H9 (cell line): ENCODE measurements around the gene MTO1. TPM values are rescaled to one million over a fixed set of nuclear protein-coding genes. Genes with fewer than 3 reads are reported as not detected.

Experiments
- DNase-seq: peaks from one replicate; pipeline ENCODE4 v3.0.0-alpha.2; 2017
- H2AFZ ChIP-seq: one replicate; pipeline ENCODE4 v1.6.1; 2013; ENCODE audit warnings: mild to moderate bottlenecking, low read length, control low read depth, moderate library complexity
- H2AK5ac ChIP-seq: 2 replicates; pipeline ENCODE4 v1.6.1; 2013; ENCODE audit warnings: low read length, control low read depth, mixed read lengths; ENCODE audit not compliant: insufficient read length
- H2BK120ac ChIP-seq: one replicate; pipeline ENCODE4 v1.6.1; 2013; ENCODE audit warnings: low read depth, mild to moderate bottlenecking, low read length, control low read depth, inconsistent platforms; ENCODE audit not compliant: poor library complexity, severe bottlenecking
- H2BK12ac ChIP-seq: 2 replicates; pipeline ENCODE4 v1.6.1; 2013; ENCODE audit warnings: low read length, control low read depth, mixed read lengths, low read depth; ENCODE audit not compliant: insufficient read length
- H2BK15ac ChIP-seq: 2 replicates; pipeline ENCODE4 v1.6.1; 2013; ENCODE audit warnings: low read depth, low read length, control low read depth
- H2BK20ac ChIP-seq: one replicate; pipeline ENCODE4 v1.6.1; 2013; ENCODE audit warnings: low read depth, mild to moderate bottlenecking, low read length, control low read depth, inconsistent platforms; ENCODE audit not compliant: poor library complexity, severe bottlenecking
- H2BK5ac ChIP-seq: 2 replicates; pipeline ENCODE4 v1.6.1; 2013; ENCODE audit warnings: low read length, control low read depth, mixed read lengths; ENCODE audit not compliant: insufficient read length
- H3K14ac ChIP-seq: 2 replicates; pipeline ENCODE4 v1.6.1; 2013; ENCODE audit warnings: low read length, control low read depth; ENCODE audit not compliant: insufficient read depth
- H3K18ac ChIP-seq: 2 replicates; pipeline ENCODE4 v1.6.1; 2013; ENCODE audit warnings: low read depth, mild to moderate bottlenecking, mixed read lengths, low read length, control low read depth; ENCODE audit not compliant: insufficient read length
- H3K23ac ChIP-seq: 2 replicates; pipeline ENCODE4 v1.6.1; 2013; ENCODE audit warnings: low read length, control low read depth, mixed read lengths, low read depth; ENCODE audit not compliant: insufficient read length
- H3K23me2 ChIP-seq: 2 replicates; pipeline ENCODE4 v1.6.1; 2013; ENCODE audit warnings: low read depth, mild to moderate bottlenecking, mixed read lengths, low read length, control low read depth; ENCODE audit not compliant: insufficient read length, poor library complexity, severe bottlenecking
- H3K27ac ChIP-seq: 2 replicates; pipeline ENCODE4 v1.5.1; 2013; ENCODE audit warnings: low read length, control low read depth, mixed read lengths, low read depth; ENCODE audit not compliant: insufficient read length
- H3K27me3 ChIP-seq: 2 replicates; pipeline ENCODE4 v1.6.1; 2013; ENCODE audit warnings: low read length, control low read depth, inconsistent platforms; ENCODE audit not compliant: insufficient read depth
- H3K4ac ChIP-seq: 2 replicates; pipeline ENCODE4 v1.6.1; 2013; ENCODE audit warnings: low read depth, mild to moderate bottlenecking, control low read depth, inconsistent platforms, low read length, moderate library complexity
- H3K4me1 ChIP-seq: 2 replicates; pipeline ENCODE4 v1.6.1; 2013; ENCODE audit warnings: low read length, control low read depth, inconsistent platforms; ENCODE audit not compliant: insufficient read depth
- H3K4me2 ChIP-seq: 2 replicates; pipeline ENCODE4 v1.6.1; 2013; ENCODE audit warnings: low read length, control low read depth, mixed read lengths; ENCODE audit not compliant: insufficient read length, insufficient read depth
- H3K56ac ChIP-seq: 2 replicates; pipeline ENCODE4 v1.6.1; 2013; ENCODE audit warnings: low read depth, mild to moderate bottlenecking, mixed read lengths, low read length, control low read depth; ENCODE audit not compliant: insufficient read length
- H3K79me1 ChIP-seq: 2 replicates; pipeline ENCODE4 v1.6.1; 2013; ENCODE audit warnings: low read depth, mild to moderate bottlenecking, moderate library complexity, low read length, control low read depth, inconsistent platforms; ENCODE audit not compliant: insufficient read depth, poor library complexity, severe bottlenecking
- H3K79me2 ChIP-seq: 2 replicates; pipeline ENCODE4 v1.6.1; 2013; ENCODE audit warnings: low read length, control low read depth, inconsistent platforms; ENCODE audit not compliant: insufficient read depth
- H3K9ac ChIP-seq: 2 replicates; pipeline ENCODE4 v1.6.1; 2013; ENCODE audit warnings: low read length, control low read depth, mixed read lengths; ENCODE audit not compliant: insufficient read length; ENCODE audit errors: extremely low read depth
- H3K9me3 ChIP-seq: one replicate; pipeline ENCODE4 v1.6.1; 2013; ENCODE audit warnings: low read depth, low read length, inconsistent platforms; ENCODE audit not compliant: control insufficient read depth
- H3T11ph ChIP-seq: one replicate; pipeline ENCODE4 v1.6.1; 2013; ENCODE audit warnings: mild to moderate bottlenecking, low read length, control low read depth, inconsistent platforms
- H4K20me1 ChIP-seq: one replicate; pipeline ENCODE4 v1.6.1; 2013; ENCODE audit not compliant: control insufficient read depth, insufficient read length, insufficient read depth
- H4K5ac ChIP-seq: 2 replicates; pipeline ENCODE4 v1.6.1; 2013; ENCODE audit warnings: low read depth, mild to moderate bottlenecking, mixed read lengths, low read length, control low read depth; ENCODE audit not compliant: insufficient read length
- H4K8ac ChIP-seq: replicated peaks from 2 replicates; pipeline ENCODE4 v1.6.1; 2013; ENCODE audit warnings: low read length, control low read depth, mixed read lengths, low read depth; ENCODE audit not compliant: insufficient read length
- H4K91ac ChIP-seq: 2 replicates; pipeline ENCODE4 v1.6.1; 2013; ENCODE audit warnings: low read depth, mild to moderate bottlenecking, moderate library complexity, mixed read lengths, low read length, control low read depth; ENCODE audit not compliant: insufficient read length
- H3K27ac Mint-ChIP-seq, 3 experiments: 2 replicates in 2 of 3; 3 replicates in 1 of 3; pipeline ENCODE4 v1.8.0; 2020 to 2021; ENCODE audit warnings: mixed read lengths in 3 of 3, mild to moderate bottlenecking in 1 of 3, moderate library complexity in 1 of 3
- H3K27me3 Mint-ChIP-seq: 2 replicates; pipeline ENCODE4 v1.8.0; 2021; ENCODE audit warnings: low read depth, mild to moderate bottlenecking, moderate library complexity, mixed read lengths
- H3K36me3 Mint-ChIP-seq, 3 experiments: 2 replicates in 2 of 3; 3 replicates in 1 of 3; pipeline ENCODE4 v1.8.0; 2020 to 2021; ENCODE audit warnings: low read depth in 3 of 3, mixed read lengths in 3 of 3; ENCODE audit not compliant: insufficient read depth in 1 of 3
- H3K4me1 Mint-ChIP-seq, 2 experiments: 2 replicates each; pipeline ENCODE4 v1.8.0; 2020; ENCODE audit warnings: mixed read lengths in 2 of 2
- H3K4me3 Mint-ChIP-seq, 2 experiments: 2 replicates in 1 of 2; 3 replicates in 1 of 2; pipeline ENCODE4 v1.8.0; 2020 to 2021; ENCODE audit warnings: mild to moderate bottlenecking in 2 of 2, mixed read lengths in 2 of 2, moderate library complexity in 1 of 2
- H3K9me3 Mint-ChIP-seq, 2 experiments: 2 replicates in 1 of 2; 3 replicates in 1 of 2; pipeline ENCODE4 v1.8.0; 2020; ENCODE audit warnings: mild to moderate bottlenecking in 2 of 2, mixed read lengths in 2 of 2, moderate library complexity in 1 of 2
- CTCF ChIP-seq: fragments of 200-600 bp; sonication (generic); conservative IDR thresholded peaks from 3 replicates; pipeline ENCODE4 v1.8.0; 2021; ENCODE audit warnings: antibody characterized with exemption, mild to moderate bottlenecking
- WGBS: extraction: QIAGEN DNeasy Blood & Tissue Kit; methylation state at CpG from one replicate; pipeline ENCODE4 v1.1.7; 2013; ENCODE audit warnings: missing lambda C conversion rate, low lambda C conversion rate, mixed read lengths; ENCODE audit not compliant: insufficient read length; ENCODE audit errors: extremely low coverage; 5-methylcytosine and 5-hydroxymethylcytosine counted together
- total RNA-seq: library from RNA; stranded (reverse); gene quantifications from 2 replicates; pipeline ENCODE4 v1.2.1, GENCODE V29; 2021

The MTO1 gene
- total RNA-seq, 1 experiment from 2014 or later = 27.8 TPM

GRCh38 chr6:73509851-73510250 is 48.3 kb downstream of the MTO1 start:
- no peak overlapping the region for H3K14ac ChIP-seq
- no peak overlapping the region for H3T11ph ChIP-seq
- H2BK15ac ChIP-seq = no peak overlapping the region
- WGBS = no CpG with 5 or more reads among the region's 1 CpG
- H3K27me3 Mint-ChIP-seq = peaks cover 2% of the 10 kb centered on the region; the same call in 1 of the 2 replicates
- no peak overlapping the region for H4K8ac ChIP-seq
- H2BK120ac ChIP-seq = no peak overlapping the region
- no peak overlapping the region for H3K56ac ChIP-seq
- no peak overlapping the region for H3K9ac ChIP-seq
- peaks cover 1 to 11% (median 2%) of the 10 kb centered on the region in 3 experiments; a peak in 4 of 7 replicates for H3K36me3 Mint-ChIP-seq
- H3K4ac ChIP-seq = no peak overlapping the region
- no peak overlapping the region for H2BK20ac ChIP-seq
- no peaks in the 10 kb centered on the region for H4K20me1 ChIP-seq
- no peak overlapping the region for H3K27ac Mint-ChIP-seq
- H3K9me3 ChIP-seq = no peaks in the 10 kb centered on the region
- no peak overlapping the region for H2AK5ac ChIP-seq
- DNase-seq = no peak
- H3K79me2 ChIP-seq = no peaks in the 10 kb centered on the region
- H3K4me3 Mint-ChIP-seq = no peak overlapping the region
- no peak overlapping the region for H2BK5ac ChIP-seq
- H3K18ac ChIP-seq = no peak overlapping the region
- no peak overlapping the region for H3K4me2 ChIP-seq
- no peaks in the 10 kb centered on the region for H3K27me3 ChIP-seq
- H3K4me1 Mint-ChIP-seq = 0 out of 4 replicates have a peak, but pooled peaks cover 0 to 1% of the 10 kb centered on the region in 2 experiments
- H3K23ac ChIP-seq = no peak overlapping the region
- no peak overlapping the region for H4K5ac ChIP-seq
- H3K9me3 Mint-ChIP-seq = no peaks in the 10 kb centered on the region
- no peaks in the 10 kb centered on the region for H3K79me1 ChIP-seq
- no peak overlapping the region for H3K27ac ChIP-seq
- H3K23me2 ChIP-seq = no peaks in the 10 kb centered on the region
- no peak for TF ChIP-seq CTCF
- H2BK12ac ChIP-seq = no peak overlapping the region
- H4K91ac ChIP-seq = no peak overlapping the region
- H3K4me1 ChIP-seq = no peaks in the 10 kb centered on the region
- H2AFZ ChIP-seq = no peak overlapping the region
